ENCODE measurements around the gene KCNMA1. TPM values are rescaled to one million over a fixed set of nuclear protein-coding genes. Genes with fewer than 3 reads are reported as not detected.

Gene KCNMA1
- total and polyA plus RNA-seq, 10 of the 15 experiments (the other 5 are each of a cell fraction or from before 2014, with no cell fraction given): 8.5 to 77.0 (median 21.3) TPM

- TF ChIP-seq GABPA (IDR thresholded peaks at IDR 0.05; ENCODE audit: low read depth): no peak
- no peak for TF ChIP-seq PBX3 (IDR thresholded peaks at IDR 0.05; ENCODE audit: insufficient replicate concordance, low read depth, low read length)
- TF ChIP-seq ZBTB40 (IDR thresholded peaks at IDR 0.05; ENCODE audit: borderline replicate concordance): no peak
- TF ChIP-seq ZNF622 (IDR thresholded peaks at IDR 0.05): no peak
- TF ChIP-seq BRCA1 (IDR thresholded peaks at IDR 0.05; ENCODE audit: low read depth, low read length): no peak
- no peak for TF ChIP-seq MEF2A (IDR thresholded peaks at IDR 0.05; ENCODE audit: insufficient read depth, low read depth, low read length)
- no peak for TF ChIP-seq ETV6 (conservative IDR thresholded peaks at IDR 0.05 in 1 of 2, IDR thresholded peaks at IDR 0.05 in 1 of 2; ENCODE audit: borderline replicate concordance in 1 of 2, low read depth in 1 of 2)
- no peak for TF ChIP-seq ZSCAN29 (IDR thresholded peaks at IDR 0.05)
Measured at GRCh38 chr10:77120012-77120411, 517.6 kb downstream of the KCNMA1 start (continued).
